ENCODE measurements around the gene PLCL1. TPM values are rescaled to one million over a fixed set of nuclear protein-coding genes. Genes with fewer than 3 reads are reported as not detected.

PLCL1 gene
- total RNA-seq, 1 experiment from 2014 or later, result not detected

GRCh38 chr2:197927994-197928393 lies 123.6 kb downstream of the PLCL1 start:
- POLR2A ChIA-PET (ENCODE audit: unreplicated experiment), result no interaction called here
- H2AFZ ChIP-seq, result no peak overlapping the region
- no peak overlapping the region for H3K4me3 ChIP-seq
- no peaks in the 10 kb centered on the region for H3K36me3 ChIP-seq (ENCODE audit: low read depth)
- intact Hi-C loops (cut with micrococcal nuclease; ENCODE audit: unreplicated experiment), result no loop called here
- DNase-seq, result no peak
- H3K4me2 ChIP-seq, result no peak overlapping the region
- no peaks in the 10 kb centered on the region for H3K27me3 ChIP-seq (ENCODE audit: insufficient read depth, low read depth)
- H3K27ac ChIP-seq, result no peak overlapping the region
- H3K9me3 ChIP-seq (ENCODE audit: insufficient read depth, low read depth), result no peaks in the 10 kb centered on the region
- no peaks in the 10 kb centered on the region for H3K9me2 ChIP-seq (ENCODE audit: insufficient read depth)
- no peaks in the 10 kb centered on the region for H3K79me2 ChIP-seq (ENCODE audit: low read depth)
- H4K20me1 ChIP-seq (ENCODE audit: insufficient read depth), result no peaks in the 10 kb centered on the region
- no TSS peak for BruUV-seq (replicated peaks)
- no peaks in the 10 kb centered on the region for H3K4me1 ChIP-seq (replicated peaks; ENCODE audit: insufficient read depth)
- CTCF ChIA-PET, result no interaction called here
- TF ChIP-seq, protein P1, sequence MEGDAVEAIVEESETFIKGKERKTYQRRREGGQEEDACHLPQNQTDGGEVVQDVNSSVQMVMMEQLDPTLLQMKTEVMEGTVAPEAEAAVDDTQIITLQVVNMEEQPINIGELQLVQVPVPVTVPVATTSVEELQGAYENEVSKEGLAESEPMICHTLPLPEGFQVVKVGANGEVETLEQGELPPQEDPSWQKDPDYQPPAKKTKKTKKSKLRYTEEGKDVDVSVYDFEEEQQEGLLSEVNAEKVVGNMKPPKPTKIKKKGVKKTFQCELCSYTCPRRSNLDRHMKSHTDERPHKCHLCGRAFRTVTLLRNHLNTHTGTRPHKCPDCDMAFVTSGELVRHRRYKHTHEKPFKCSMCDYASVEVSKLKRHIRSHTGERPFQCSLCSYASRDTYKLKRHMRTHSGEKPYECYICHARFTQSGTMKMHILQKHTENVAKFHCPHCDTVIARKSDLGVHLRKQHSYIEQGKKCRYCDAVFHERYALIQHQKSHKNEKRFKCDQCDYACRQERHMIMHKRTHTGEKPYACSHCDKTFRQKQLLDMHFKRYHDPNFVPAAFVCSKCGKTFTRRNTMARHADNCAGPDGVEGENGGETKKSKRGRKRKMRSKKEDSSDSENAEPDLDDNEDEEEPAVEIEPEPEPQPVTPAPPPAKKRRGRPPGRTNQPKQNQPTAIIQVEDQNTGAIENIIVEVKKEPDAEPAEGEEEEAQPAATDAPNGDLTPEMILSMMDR (conservative IDR thresholded peaks at IDR 0.05), result no peak
- no peak for TF ChIP-seq EZH2 (IDR thresholded peaks at IDR 0.05; ENCODE audit: low read depth)
- H3F3A ChIP-seq (ENCODE audit: insufficient read depth, low read depth), result no peaks in the 10 kb centered on the region

- POLR2A ChIA-PET (ENCODE audit: unreplicated experiment), result no interaction called here
- Histone ChIP-seq H3K36me3 (ENCODE audit: low read depth) (no peaks in the 10 kb centered on the region), H3K27me3 (ENCODE audit: insufficient read depth, low read depth) (no peaks in the 10 kb centered on the region), H3K4me1 (replicated peaks; ENCODE audit: insufficient read depth) (no peaks in the 10 kb centered on the region), H3K9me3 (ENCODE audit: insufficient read depth, low read depth) (no peaks in the 10 kb centered on the region), H2AFZ (no peak overlapping the region), H3K27ac (no peak overlapping the region), H3K9me2 (ENCODE audit: insufficient read depth) (no peaks in the 10 kb centered on the region), H4K20me1 (ENCODE audit: insufficient read depth) (no peaks in the 10 kb centered on the region), H3F3A (ENCODE audit: insufficient read depth, low read depth) (no peaks in the 10 kb centered on the region), H3K79me2 (ENCODE audit: low read depth) (no peaks in the 10 kb centered on the region), H3K4me3 (no peak overlapping the region), H3K4me2 (no peak overlapping the region)
- DNase-seq, result no peak
- no TSS peak for BruUV-seq (replicated peaks)
- CTCF ChIA-PET, result no interaction called here
- intact Hi-C loops (cut with micrococcal nuclease; ENCODE audit: unreplicated experiment), result no loop called here
- TF ChIP-seq EZH2 (IDR thresholded peaks at IDR 0.05; ENCODE audit: low read depth), result no peak
- TF ChIP-seq, protein P1 (conservative IDR thresholded peaks at IDR 0.05), result no peak
Observed at GRCh38 chr2:197929008-197929885, 124.9 kb downstream of the PLCL1 start.

GRCh38 chr2:197929886-197930227 lies 125.5 kb downstream of the PLCL1 start:
- POLR2A ChIA-PET (ENCODE audit: unreplicated experiment), result no interaction called here

More at GRCh38 chr2:197929886-197930227, 125.5 kb downstream of the PLCL1 start:
- Histone ChIP-seq H3K36me3 (ENCODE audit: low read depth) (no peaks in the 10 kb centered on the region), H3K27ac (no peak overlapping the region), H3K4me1 (replicated peaks; ENCODE audit: insufficient read depth) (no peaks in the 10 kb centered on the region), H4K20me1 (ENCODE audit: insufficient read depth) (no peaks in the 10 kb centered on the region), H3K9me2 (ENCODE audit: insufficient read depth) (no peaks in the 10 kb centered on the region), H3K27me3 (ENCODE audit: insufficient read depth, low read depth) (no peaks in the 10 kb centered on the region), H3K9me3 (ENCODE audit: insufficient read depth, low read depth) (no peaks in the 10 kb centered on the region), H2AFZ (no peak overlapping the region), H3K4me3 (no peak overlapping the region), H3K79me2 (ENCODE audit: low read depth) (no peaks in the 10 kb centered on the region), H3F3A (ENCODE audit: insufficient read depth, low read depth) (no peaks in the 10 kb centered on the region), H3K4me2 (no peak overlapping the region)
- DNase-seq, result no peak
- intact Hi-C loops (cut with micrococcal nuclease; ENCODE audit: unreplicated experiment), result no loop called here
- CTCF ChIA-PET, result no interaction called here
- no TSS peak for BruUV-seq (replicated peaks)
- TF ChIP-seq, protein P1 (conservative IDR thresholded peaks at IDR 0.05), result no peak
- no peak for TF ChIP-seq EZH2 (IDR thresholded peaks at IDR 0.05; ENCODE audit: low read depth)

All from PC-9 (cell line).